AG09319 (cell line): ENCODE results near the gene SYT8.

Experiments
- DNase-seq: peaks from one replicate; pipeline ENCODE4 v3.0.0-alpha.2; 2010; ENCODE audit warnings: low read depth; ENCODE audit errors: extremely low read depth
- CTCF ChIP-seq: IDR thresholded peaks from 2 replicates; pipeline ENCODE4 v1.5.1; 2011; ENCODE audit warnings: low read depth, mild to moderate bottlenecking, inconsistent platforms, low read length, moderate library complexity

The SYT8 gene, protein sequence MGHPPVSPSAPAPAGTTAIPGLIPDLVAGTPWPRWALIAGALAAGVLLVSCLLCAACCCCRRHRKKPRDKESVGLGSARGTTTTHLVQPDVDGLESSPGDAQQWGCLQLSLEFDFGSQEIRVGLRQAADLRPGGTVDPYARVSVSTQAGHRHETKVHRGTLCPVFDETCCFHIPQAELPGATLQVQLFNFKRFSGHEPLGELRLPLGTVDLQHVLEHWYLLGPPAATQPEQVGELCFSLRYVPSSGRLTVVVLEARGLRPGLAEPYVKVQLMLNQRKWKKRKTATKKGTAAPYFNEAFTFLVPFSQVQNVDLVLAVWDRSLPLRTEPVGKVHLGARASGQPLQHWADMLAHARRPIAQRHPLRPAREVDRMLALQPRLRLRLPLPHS

DNA sequence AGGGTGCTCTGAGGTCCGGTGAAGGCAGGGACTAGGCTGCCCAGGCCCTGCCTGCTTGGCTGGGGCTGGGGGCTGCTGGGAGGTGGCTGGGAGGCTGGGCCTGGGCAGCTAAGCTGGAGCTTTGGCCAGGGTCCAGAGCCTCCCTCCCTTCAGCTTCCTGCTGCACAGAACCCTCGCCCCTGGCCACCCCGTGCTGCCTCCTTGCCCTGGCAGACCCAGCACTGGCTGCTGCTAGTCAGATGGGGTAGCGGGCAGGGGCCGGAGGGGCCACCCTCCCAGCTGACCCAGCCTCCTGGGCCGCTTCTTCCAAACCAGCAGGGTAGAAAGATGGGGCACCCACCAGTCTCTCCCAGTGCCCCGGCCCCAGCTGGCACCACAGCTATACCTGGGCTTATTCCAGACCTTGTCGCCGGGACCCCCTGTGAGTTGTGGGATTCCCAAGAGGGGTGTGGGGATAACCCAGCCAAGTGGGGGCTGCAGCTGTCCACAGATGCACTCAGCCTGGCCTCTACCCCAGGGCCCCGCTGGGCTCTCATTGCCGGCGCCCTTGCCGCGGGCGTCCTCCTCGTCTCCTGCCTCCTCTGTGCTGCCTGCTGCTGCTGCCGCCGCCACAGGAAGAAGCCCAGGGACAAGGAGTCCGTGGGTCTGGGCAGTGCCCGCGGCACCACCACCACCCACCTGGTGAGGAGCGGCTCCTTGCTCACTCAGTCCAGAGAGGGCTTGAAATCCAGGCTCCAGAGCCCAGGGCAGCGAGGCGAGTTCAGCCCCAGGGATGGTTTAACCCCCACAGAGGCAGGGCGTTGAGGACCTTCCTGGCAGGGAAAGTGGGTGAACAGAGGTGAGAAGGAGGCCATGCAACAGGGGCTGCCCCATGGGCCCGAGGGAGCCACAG, at the start of gene SYT8:
TSS of gene SYT8 (plus strand) at position 212 of the 892 bp plus-strand sequence. CDS start at position 328, 116 bp downstream.
- TF ChIP-seq CTCF, result no peak
- DNase-seq, result no peak

DNA sequence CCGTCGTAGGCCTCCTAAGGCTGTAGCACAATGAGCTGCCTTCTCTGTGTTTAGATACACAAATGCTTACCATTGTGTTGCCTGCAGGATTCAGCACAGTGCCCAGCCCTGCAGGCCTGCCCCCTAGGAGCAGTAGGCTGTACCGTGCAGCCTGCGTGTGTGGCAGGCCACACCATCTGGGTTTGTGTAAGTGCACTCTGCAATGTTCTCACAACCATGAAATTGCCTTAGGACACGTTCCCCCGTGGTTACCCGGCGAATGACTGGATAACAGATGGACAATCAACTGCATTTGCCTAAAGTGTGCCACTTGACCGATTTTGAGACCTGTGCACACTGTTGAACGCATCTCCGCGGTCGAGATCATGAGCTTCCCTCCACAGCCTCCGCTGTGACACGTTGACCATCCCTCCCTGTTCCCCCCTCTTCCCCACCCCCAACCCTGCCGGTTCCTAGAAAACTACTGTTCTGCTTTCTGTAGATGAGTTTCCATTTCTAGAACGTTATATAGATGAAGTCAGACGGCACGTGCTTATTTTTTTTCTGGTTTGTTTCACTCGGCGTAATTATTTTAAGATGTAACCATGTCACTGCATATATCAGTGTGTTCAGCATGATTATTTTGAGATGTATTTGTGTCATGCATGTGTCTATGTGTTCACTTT, 48.9 kb upstream of the SYT8 start:
- TF ChIP-seq CTCF, result no peak
- no peak for DNase-seq

DNA sequence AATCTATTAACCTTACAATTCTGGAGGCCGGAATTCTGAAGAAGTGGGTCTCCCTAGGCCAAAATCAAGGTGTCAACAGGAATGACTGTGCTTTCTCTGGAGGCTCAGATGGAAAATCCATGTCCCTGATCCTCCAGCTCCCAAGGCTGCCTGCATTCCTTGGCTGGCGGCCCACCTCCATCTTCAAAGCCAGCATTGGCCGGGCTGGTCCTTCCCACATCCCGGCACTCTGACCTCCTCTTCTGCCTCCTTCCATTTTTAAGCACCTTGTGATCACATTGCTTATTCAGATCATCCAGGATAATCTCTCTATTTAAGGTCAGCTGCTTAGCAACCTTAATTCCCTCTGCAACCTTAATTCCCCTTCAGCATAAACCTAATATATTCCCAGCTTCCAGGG, 48.3 kb upstream of the SYT8 start:
- no peak for TF ChIP-seq CTCF
- no peak for DNase-seq

- DNase-seq, result no peak
- no peak for TF ChIP-seq CTCF
Measured at GRCh38 chr11:1791912-1792311, 42.9 kb upstream of the SYT8 start.

DNA sequence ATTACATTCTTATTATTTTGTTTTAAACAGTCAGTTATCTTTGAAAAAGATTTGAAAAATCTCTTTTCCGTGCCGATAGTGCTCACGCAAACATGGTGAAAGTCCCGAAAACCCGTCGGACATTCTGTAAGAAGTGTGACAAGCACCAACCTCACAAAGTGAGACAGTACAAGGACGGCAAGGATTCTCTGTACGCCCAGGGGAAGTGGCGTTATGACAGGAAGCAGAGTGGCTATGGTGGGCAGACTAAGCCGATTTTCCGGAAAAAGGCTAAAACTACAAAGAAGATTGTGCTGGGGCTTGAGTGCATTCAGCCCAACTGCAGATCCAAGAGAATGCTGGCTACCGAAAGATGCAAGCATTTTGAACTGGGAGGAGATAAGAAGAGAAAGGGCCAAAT, 42.3 kb upstream of the SYT8 start:
- no peak for TF ChIP-seq CTCF
- no peak for DNase-seq

GRCh38 chr11:1793081-1793480, 41.7 kb upstream of the SYT8 start:
- TF ChIP-seq CTCF, result no peak
- no peak for DNase-seq
